Measurements from ENCODE around the gene TCTN2.

TCTN2 gene

GRCh38 chr12:123744836-123745235 is 73.9 kb downstream of the TCTN2 start:
- DNase-seq: no peak

GRCh38 chr12:123747309-123747708 is 76.4 kb downstream of the TCTN2 start:
- DNase-seq: no peak

- no peak for DNase-seq
Measured at GRCh38 chr12:123748161-123748560, 77.2 kb downstream of the TCTN2 start.

- DNase-seq: no peak
Measured at GRCh38 chr12:123748661-123749060, 77.7 kb downstream of the TCTN2 start.

- DNase-seq: no peak
Measured at GRCh38 chr12:123749355-123749754, 78.4 kb downstream of the TCTN2 start.

- no peak for DNase-seq
Measured at GRCh38 chr12:123750159-123750656, 79.3 kb downstream of the TCTN2 start.

GRCh38 chr12:123752046-123752445 is 81.1 kb downstream of the TCTN2 start:
- no peak for DNase-seq

GRCh38 chr12:123754041-123754772 is 83.3 kb downstream of the TCTN2 start:
- no peak for DNase-seq

- no peak for DNase-seq
Measured at GRCh38 chr12:123757561-123757960, 86.6 kb downstream of the TCTN2 start.
